Liver (tissue), 9 donors: ENCODE data around the gene SANBR. TPM values are rescaled to one million over a fixed set of nuclear protein-coding genes. Genes with fewer than 3 reads are reported as not detected.

ENCODE experiments used
- DNase-seq: peaks from one replicate; pipeline ENCODE4 v3.0.0-alpha.2; 2017; ENCODE audit warnings: low spot score
- H3K27ac ChIP-seq, 2 donors: one replicate each; pipeline ENCODE4 v1.7.0; 2013; ENCODE audit warnings: inconsistent platforms in 2 of 2, low read length in 2 of 2, control low read depth in 1 of 2, low read depth in 1 of 2, mild to moderate bottlenecking in 1 of 2
- H3K27me3 ChIP-seq, 4 donors: one replicate each; pipeline versions ENCODE4 v1.6.1 to v1.7.0; 2013; ENCODE audit warnings: low read length in 3 of 4, inconsistent platforms in 1 of 4, mild to moderate bottlenecking in 1 of 4, moderate library complexity in 1 of 4; ENCODE audit not compliant: control insufficient read depth in 4 of 4, insufficient read depth in 4 of 4
- H3K36me3 ChIP-seq, 4 donors: one replicate each; pipeline versions ENCODE4 v1.6.1 to v1.7.0; 2013; ENCODE audit warnings: low read length in 3 of 4, mild to moderate bottlenecking in 3 of 4, low read depth in 1 of 4, moderate library complexity in 1 of 4; ENCODE audit not compliant: control insufficient read depth in 4 of 4, insufficient read depth in 3 of 4
- H3K4me1 ChIP-seq, 4 donors: one replicate each; pipeline versions ENCODE4 v1.6.1 to v1.7.0; 2013; ENCODE audit warnings: low read length in 3 of 4, mild to moderate bottlenecking in 3 of 4, moderate library complexity in 1 of 4; ENCODE audit not compliant: control insufficient read depth in 4 of 4, insufficient read depth in 4 of 4
- H3K4me3 ChIP-seq, 3 donors: one replicate each; pipeline versions ENCODE4 v1.6.1 to v1.7.0; 2013; ENCODE audit warnings: low read length in 3 of 3, control low read depth in 1 of 3, low read depth in 1 of 3, mild to moderate bottlenecking in 1 of 3
- H3K9ac ChIP-seq, 2 donors: one replicate each; pipeline ENCODE4 v1.7.0; 2013; ENCODE audit warnings: low read length in 2 of 2, mild to moderate bottlenecking in 2 of 2, moderate library complexity in 2 of 2, control low read depth in 1 of 2, low read depth in 1 of 2
- H3K9me3 ChIP-seq, 4 donors: one replicate each; pipeline versions ENCODE4 v1.6.1 to v1.7.0; 2013; ENCODE audit warnings: low read length in 3 of 4; ENCODE audit not compliant: control insufficient read depth in 4 of 4
- EGR1 ChIP-seq, 2 donors: IDR thresholded peaks; 2 replicates each; pipeline ENCODE4 v1.6.1; 2016 to 2018; ENCODE audit warnings: antibody characterized with exemption in 2 of 2, low read depth in 2 of 2
- FOXA1 ChIP-seq: IDR thresholded peaks from 2 replicates; pipeline ENCODE4 v1.6.1; 2016; ENCODE audit warnings: antibody characterized with exemption
- FOXA2 ChIP-seq: IDR thresholded peaks from 2 replicates; pipeline ENCODE4 v1.6.1; 2016; ENCODE audit warnings: antibody characterized with exemption
- GABPA ChIP-seq, 2 donors: IDR thresholded peaks in 1 of 2; conservative IDR thresholded peaks in 1 of 2; 2 replicates each; pipeline ENCODE4 v1.6.1; 2016; ENCODE audit warnings: antibody characterized with exemption in 2 of 2, mild to moderate bottlenecking in 1 of 2, moderate library complexity in 1 of 2
- HNF4A ChIP-seq, 2 donors: conservative IDR thresholded peaks; 2 replicates each; pipeline ENCODE4 v1.6.1; 2016; ENCODE audit warnings: antibody characterized with exemption in 2 of 2, mild to moderate bottlenecking in 2 of 2
- JUND ChIP-seq, 2 donors: IDR thresholded peaks; 2 replicates each; pipeline ENCODE4 v1.6.1; 2016; ENCODE audit warnings: antibody characterized with exemption in 2 of 2
- NR2F2 ChIP-seq: IDR thresholded peaks from 2 replicates; pipeline ENCODE4 v1.6.1; 2016; ENCODE audit warnings: antibody characterized with exemption
- RAD21 ChIP-seq, 2 donors: IDR thresholded peaks; 2 replicates each; pipeline ENCODE4 v1.6.1; 2016; ENCODE audit warnings: antibody characterized with exemption in 2 of 2, mild to moderate bottlenecking in 2 of 2
- RXRA ChIP-seq, 2 donors: IDR thresholded peaks; 2 replicates each; pipeline ENCODE4 v1.6.1; 2017 to 2018; ENCODE audit warnings: antibody characterized with exemption in 2 of 2, mild to moderate bottlenecking in 1 of 2
- TAF1 ChIP-seq: conservative IDR thresholded peaks from 2 replicates; pipeline ENCODE4 v1.6.1; 2016; ENCODE audit warnings: antibody characterized with exemption, mild to moderate bottlenecking
- YY1 ChIP-seq: IDR thresholded peaks from 2 replicates; pipeline ENCODE4 v1.6.1; 2016; ENCODE audit warnings: antibody characterized with exemption, mild to moderate bottlenecking
- WGBS: extraction: QIAGEN DNeasy Blood & Tissue Kit; methylation state at CpG from one replicate; pipeline ENCODE4 v1.1.7; 2013; 5-methylcytosine and 5-hydroxymethylcytosine counted together
- polyA plus RNA-seq, 2 donors: library from polyadenylated mRNA; stranded (reverse) in 1 of 2; unstranded in 1 of 2; fragments of 200-250 nt in 1 of 2; fragments of >200 nt in 1 of 2; fragmentation: Nextera tagmentation in 1 of 2; extraction: Ambion mirVana in 1 of 2; gene quantifications; one replicate each; pipeline versions ENCODE4 v1.2.1 to v1.2.3, GENCODE V29; 2013 to 2015
- total RNA-seq, 2 donors: library from RNA; depleted of rRNA; stranded (reverse); fragments of >200 nt; gene quantifications; one replicate each; pipeline ENCODE4 v1.2.3, GENCODE V29; 2014
- TF ChIP-seq, protein P1 (sequence below): IDR thresholded peaks from 2 replicates; pipeline ENCODE4 v1.6.1; 2016; ENCODE audit warnings: antibody characterized with exemption, mild to moderate bottlenecking
- TF ChIP-seq, protein P2 (sequence below): IDR thresholded peaks from 2 replicates; pipeline ENCODE4 v1.6.1; 2016; ENCODE audit warnings: antibody characterized with exemption
- TF ChIP-seq, protein P3 (sequence below): fragments of 150-350 bp; IDR thresholded peaks from 2 replicates; pipeline ENCODE4 v1.5.1; 2017; ENCODE audit warnings: improper control_type of control experiment, low read depth, low read length; ENCODE audit not compliant: missing input control
- donor health status: healthy.
- donor health status: healthy.
- donor health status: healthy.
- donor health status: healthy.
- donor health status: healthy.

The SANBR gene
- total and polyA plus RNA-seq, 4 donors: 0.59 to 6.2 (median 2.1) TPM

DNA sequence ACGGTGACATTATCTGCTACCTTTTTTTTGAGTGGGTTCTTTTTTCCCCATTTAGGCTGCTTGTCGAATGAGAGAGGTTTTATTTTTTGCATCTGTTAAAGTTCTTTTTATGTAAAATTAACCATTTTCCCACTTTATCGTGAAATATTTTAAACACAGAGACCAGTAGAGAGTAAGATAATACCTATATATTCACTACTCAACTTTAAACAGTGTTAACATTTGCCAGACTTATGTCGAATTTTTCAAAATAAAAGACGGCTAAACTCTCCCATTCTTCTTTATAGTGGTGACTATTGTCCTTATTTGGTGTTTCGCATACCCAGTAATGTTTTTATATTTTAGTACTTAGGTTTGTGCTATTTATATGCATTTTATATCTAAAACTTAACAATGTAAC, 46.9 kb upstream of the SANBR start (continued):
- TF ChIP-seq, protein P1, sequence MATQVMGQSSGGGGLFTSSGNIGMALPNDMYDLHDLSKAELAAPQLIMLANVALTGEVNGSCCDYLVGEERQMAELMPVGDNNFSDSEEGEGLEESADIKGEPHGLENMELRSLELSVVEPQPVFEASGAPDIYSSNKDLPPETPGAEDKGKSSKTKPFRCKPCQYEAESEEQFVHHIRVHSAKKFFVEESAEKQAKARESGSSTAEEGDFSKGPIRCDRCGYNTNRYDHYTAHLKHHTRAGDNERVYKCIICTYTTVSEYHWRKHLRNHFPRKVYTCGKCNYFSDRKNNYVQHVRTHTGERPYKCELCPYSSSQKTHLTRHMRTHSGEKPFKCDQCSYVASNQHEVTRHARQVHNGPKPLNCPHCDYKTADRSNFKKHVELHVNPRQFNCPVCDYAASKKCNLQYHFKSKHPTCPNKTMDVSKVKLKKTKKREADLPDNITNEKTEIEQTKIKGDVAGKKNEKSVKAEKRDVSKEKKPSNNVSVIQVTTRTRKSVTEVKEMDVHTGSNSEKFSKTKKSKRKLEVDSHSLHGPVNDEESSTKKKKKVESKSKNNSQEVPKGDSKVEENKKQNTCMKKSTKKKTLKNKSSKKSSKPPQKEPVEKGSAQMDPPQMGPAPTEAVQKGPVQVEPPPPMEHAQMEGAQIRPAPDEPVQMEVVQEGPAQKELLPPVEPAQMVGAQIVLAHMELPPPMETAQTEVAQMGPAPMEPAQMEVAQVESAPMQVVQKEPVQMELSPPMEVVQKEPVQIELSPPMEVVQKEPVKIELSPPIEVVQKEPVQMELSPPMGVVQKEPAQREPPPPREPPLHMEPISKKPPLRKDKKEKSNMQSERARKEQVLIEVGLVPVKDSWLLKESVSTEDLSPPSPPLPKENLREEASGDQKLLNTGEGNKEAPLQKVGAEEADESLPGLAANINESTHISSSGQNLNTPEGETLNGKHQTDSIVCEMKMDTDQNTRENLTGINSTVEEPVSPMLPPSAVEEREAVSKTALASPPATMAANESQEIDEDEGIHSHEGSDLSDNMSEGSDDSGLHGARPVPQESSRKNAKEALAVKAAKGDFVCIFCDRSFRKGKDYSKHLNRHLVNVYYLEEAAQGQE: no peak
- TF ChIP-seq YY1: no peak

DNA sequence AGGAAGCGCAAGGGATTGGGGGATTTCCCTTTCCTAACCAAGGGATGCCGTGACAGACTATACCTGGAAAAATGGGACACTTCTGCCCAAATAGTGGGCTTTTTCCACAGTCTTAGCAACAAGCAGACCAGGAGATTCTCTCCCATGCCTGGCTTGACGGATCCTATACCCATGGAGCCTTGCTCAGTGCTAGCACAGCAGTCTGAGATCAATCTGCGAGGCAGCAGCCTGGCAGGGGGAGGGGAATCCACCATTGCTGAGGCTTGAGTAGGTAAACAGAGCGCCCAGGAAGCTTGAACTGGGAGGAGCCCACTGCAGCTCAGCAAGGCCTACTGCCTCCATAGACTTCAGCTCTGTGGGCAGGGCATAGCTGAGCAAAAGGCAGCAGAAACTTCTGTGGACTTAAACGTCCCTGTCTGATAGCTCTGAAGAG, 44.4 kb upstream of the SANBR start:
- H3K4me3 ChIP-seq: no peak overlapping the region
- H3K27me3 ChIP-seq: no peaks in the 10 kb centered on the region
- peaks cover 1 to 11% (median 9%) of the 10 kb centered on the region in 4 donors for H3K4me1 ChIP-seq
- no peak overlapping the region for H3K27ac ChIP-seq
- H3K36me3 ChIP-seq: peaks cover 0 to 2% (median under 1%) of the 10 kb centered on the region in 4 donors
- WGBS: 91% methylated on average over 6 of the region's 6 CpGs
- no peak overlapping the region for H3K9ac ChIP-seq
- DNase-seq: no peak
- no peak for TF ChIP-seq EGR1 (IDR thresholded peaks at IDR 0.05; ENCODE audit: low read depth in 2 of 2)
- TF ChIP-seq JUND (IDR thresholded peaks at IDR 0.05): no peak
- no peak for TF ChIP-seq HNF4A (conservative IDR thresholded peaks at IDR 0.05)
- TF ChIP-seq RXRA (IDR thresholded peaks at IDR 0.05): no peak
- no peaks in the 10 kb centered on the region for H3K9me3 ChIP-seq

DNA sequence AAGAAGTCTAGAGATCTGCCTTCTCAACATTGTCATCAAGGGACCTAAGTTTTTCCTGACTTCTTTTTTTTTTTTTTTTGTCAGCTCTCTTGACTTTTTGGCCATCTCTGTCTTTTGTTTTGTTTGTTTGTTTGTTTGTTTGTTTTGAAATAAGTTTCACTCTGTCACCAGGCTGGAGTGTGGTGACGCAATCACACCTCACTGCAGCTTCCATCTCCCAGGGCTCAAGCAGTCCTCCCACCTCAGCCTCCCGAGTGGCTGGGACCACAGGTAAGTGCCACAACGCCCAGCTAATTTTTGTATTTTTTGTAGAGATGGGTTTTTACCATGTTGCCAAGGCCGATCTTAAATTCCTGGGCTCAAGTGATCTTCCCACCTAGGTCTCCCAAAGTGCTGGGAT, 42.0 kb upstream of the SANBR start:
- 94% methylated on average over 4 of the region's 4 CpGs for WGBS
- TF ChIP-seq, protein P2, sequence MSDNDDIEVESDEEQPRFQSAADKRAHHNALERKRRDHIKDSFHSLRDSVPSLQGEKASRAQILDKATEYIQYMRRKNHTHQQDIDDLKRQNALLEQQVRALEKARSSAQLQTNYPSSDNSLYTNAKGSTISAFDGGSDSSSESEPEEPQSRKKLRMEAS: no peak
- TF ChIP-seq YY1: no peak
- TF ChIP-seq, protein P3, sequence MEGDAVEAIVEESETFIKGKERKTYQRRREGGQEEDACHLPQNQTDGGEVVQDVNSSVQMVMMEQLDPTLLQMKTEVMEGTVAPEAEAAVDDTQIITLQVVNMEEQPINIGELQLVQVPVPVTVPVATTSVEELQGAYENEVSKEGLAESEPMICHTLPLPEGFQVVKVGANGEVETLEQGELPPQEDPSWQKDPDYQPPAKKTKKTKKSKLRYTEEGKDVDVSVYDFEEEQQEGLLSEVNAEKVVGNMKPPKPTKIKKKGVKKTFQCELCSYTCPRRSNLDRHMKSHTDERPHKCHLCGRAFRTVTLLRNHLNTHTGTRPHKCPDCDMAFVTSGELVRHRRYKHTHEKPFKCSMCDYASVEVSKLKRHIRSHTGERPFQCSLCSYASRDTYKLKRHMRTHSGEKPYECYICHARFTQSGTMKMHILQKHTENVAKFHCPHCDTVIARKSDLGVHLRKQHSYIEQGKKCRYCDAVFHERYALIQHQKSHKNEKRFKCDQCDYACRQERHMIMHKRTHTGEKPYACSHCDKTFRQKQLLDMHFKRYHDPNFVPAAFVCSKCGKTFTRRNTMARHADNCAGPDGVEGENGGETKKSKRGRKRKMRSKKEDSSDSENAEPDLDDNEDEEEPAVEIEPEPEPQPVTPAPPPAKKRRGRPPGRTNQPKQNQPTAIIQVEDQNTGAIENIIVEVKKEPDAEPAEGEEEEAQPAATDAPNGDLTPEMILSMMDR: no peak
- TF ChIP-seq JUND (IDR thresholded peaks at IDR 0.05): no peak
- TF ChIP-seq, protein P1: no peak
- no peak for TF ChIP-seq NR2F2
- TF ChIP-seq FOXA2: no peak
- no peak for TF ChIP-seq FOXA1
- no peak for TF ChIP-seq TAF1
- TF ChIP-seq GABPA (IDR thresholded peaks at IDR 0.05 in 1 of 2, conservative IDR thresholded peaks at IDR 0.05 in 1 of 2): no peak
- TF ChIP-seq RAD21 (IDR thresholded peaks at IDR 0.05): no peak
- TF ChIP-seq HNF4A (conservative IDR thresholded peaks at IDR 0.05): no peak
- DNase-seq: no peak
- Histone ChIP-seq H3K27me3 (no peaks in the 10 kb centered on the region), H3K36me3 (peaks cover 0 to 4% (median 2%) of the 10 kb centered on the region in 4 donors), H3K4me1 (peaks cover 1 to 7% (median 4%) of the 10 kb centered on the region in 4 donors), H3K9ac (no peak overlapping the region), H3K9me3 (no peaks in the 10 kb centered on the region), H3K4me3 (no peak overlapping the region), H3K27ac (no peak overlapping the region)
